Stimulated activated naive CD8-positive, alpha-beta T cell treated with anti-CD3 and anti-CD28 coated beads, Interleukin-15, Interleukin-2, amounts not matched to agents 100 U/mL and 50 U/mL, for 24 hours (primary cell): Measurements from ENCODE around the gene SPATA31A6.
"Not testable (repeated sequence)": the region's sequence is repeated elsewhere in the genome, so short reads cannot be mapped to it uniquely, and the experiment has no call there.

Source experiments
- ATAC-seq: fragments of 150-1000 bp; cut with Tn5 transposase; one replicate; pipeline ENCODE4 v1.10.0; 2021
- DNase-seq: peaks from one replicate; pipeline ENCODE4 v3.0.0; 2021

SPATA31A6 gene

GRCh38 chr9:42183359-42183758 is at the start of gene SPATA31A6:
Gene SPATA31A6, plus strand, starts transcription at chr9:42183659. Its CDS starts 29 bp downstream, at chr9:42183688.
- not testable (repeated sequence) for ATAC-seq, DNase-seq

GRCh38 chr9:42160299-42160698 is 23.2 kb upstream of the SPATA31A6 start:
- not testable (repeated sequence) for DNase-seq, ATAC-seq

GRCh38 chr9:42219861-42220260 is 36.4 kb downstream of the SPATA31A6 start:
- ATAC-seq, DNase-seq: not testable (repeated sequence)

GRCh38 chr9:42223230-42223629 is 39.8 kb downstream of the SPATA31A6 start:
- DNase-seq, ATAC-seq: not testable (repeated sequence)

- DNase-seq, ATAC-seq: not testable (repeated sequence)
Observed at GRCh38 chr9:42233031-42233430, 49.6 kb downstream of the SPATA31A6 start.

GRCh38 chr9:42234610-42235009 is 51.2 kb downstream of the SPATA31A6 start:
- not testable (repeated sequence) for DNase-seq, ATAC-seq

GRCh38 chr9:42235352-42235991 is 52.0 kb downstream of the SPATA31A6 start:
- not testable (repeated sequence) for DNase-seq, ATAC-seq

- ATAC-seq, DNase-seq: not testable (repeated sequence)
Observed at GRCh38 chr9:42236097-42236496, 52.6 kb downstream of the SPATA31A6 start.

GRCh38 chr9:42237381-42237780 is 53.9 kb downstream of the SPATA31A6 start:
- ATAC-seq, DNase-seq: not testable (repeated sequence)

- not testable (repeated sequence) for ATAC-seq, DNase-seq
Observed at GRCh38 chr9:42238862-42239261, 55.4 kb downstream of the SPATA31A6 start.
